SK-N-SH (cell line): ENCODE results near the gene TANC1. TPM values are rescaled to one million over a fixed set of nuclear protein-coding genes. Genes with fewer than 3 reads are reported as not detected.

Source experiments
- CTCF ChIA-PET: fragments of 300-600, 350-600 bp; formaldehyde crosslinking; extraction: SDS; loops from one replicate; lab custom pipeline; 2021; lab: Yijun Ruan, JAX
- POLR2A ChIA-PET: fragments of 350-600 bp; sonication (Branson Sonifier 250); formaldehyde crosslinking; extraction: SDS; loops from one replicate; lab custom pipeline; 2020; ENCODE audit warnings: antibody characterized with exemption, inconsistent platforms; lab: Yijun Ruan, JAX
- DNase-seq: peaks from one replicate; pipeline ENCODE4 v3.0.0; 2012
- H2AFZ ChIP-seq: fragments of 200-600 bp; sonication (generic); 2 replicates; pipeline ENCODE4 v1.8.1; 2016; ENCODE audit warnings: antibody characterized with exemption, mild to moderate bottlenecking, low read depth
- H3F3A ChIP-seq: fragments of 200-600 bp; sonication (generic); replicated peaks from 2 replicates; pipeline ENCODE3; 2016; ENCODE audit warnings: antibody characterized with exemption, mild to moderate bottlenecking; ENCODE audit not compliant: insufficient read depth
- H3K27ac ChIP-seq, 2 experiments: fragments of 200-500 bp in 1 of 2; fragments of 200-600 bp in 1 of 2; sonication (Bioruptor generic) in 1 of 2; sonication (generic), shearing (Covaris generic) in 1 of 2; 2 replicates each; pipeline versions ENCODE4 v1.5.1 to v1.6.1; 2014 to 2016; ENCODE audit warnings: low read depth in 2 of 2, inconsistent platforms in 1 of 2, low read length in 1 of 2, mild to moderate bottlenecking in 1 of 2, mixed read lengths in 1 of 2
- H3K27me3 ChIP-seq: fragments of 200-600 bp; sonication (generic), shearing (Covaris generic); 2 replicates; pipeline ENCODE4 v1.6.1; 2016; ENCODE audit warnings: mixed run types; ENCODE audit not compliant: insufficient read depth
- H3K36me3 ChIP-seq, 2 experiments: fragments of 200-500 bp in 1 of 2; fragments of 200-600 bp in 1 of 2; sonication (Bioruptor generic) in 1 of 2; sonication (generic) in 1 of 2; replicated peaks in 1 of 2; 2 replicates each; pipeline versions ENCODE3 to v1.5.1; 2014 to 2016; ENCODE audit warnings: low read length in 1 of 2, mild to moderate bottlenecking in 1 of 2; ENCODE audit not compliant: insufficient read depth in 2 of 2, control insufficient read depth in 1 of 2
- H3K4me1 ChIP-seq, 2 experiments: fragments of 200-500 bp in 1 of 2; fragments of 200-600 bp in 1 of 2; sonication (Bioruptor generic) in 1 of 2; sonication (generic), shearing (Covaris generic) in 1 of 2; 2 replicates each; pipeline versions ENCODE4 v1.5.1 to v1.6.1; 2014 to 2016; ENCODE audit warnings: low read depth in 1 of 2, low read length in 1 of 2, mixed run types in 1 of 2; ENCODE audit not compliant: insufficient read depth in 2 of 2, control insufficient read depth in 1 of 2
- H3K4me2 ChIP-seq: fragments of 200-600 bp; sonication (generic), shearing (Covaris generic); 2 replicates; pipeline ENCODE4 v1.6.1; 2017; ENCODE audit warnings: mixed run types
- H3K4me3 ChIP-seq, 2 experiments: fragments of 200-500 bp in 1 of 2; fragments of 200-600 bp in 1 of 2; sonication (Bioruptor generic) in 1 of 2; sonication (generic), shearing (Covaris generic) in 1 of 2; 2 replicates each; pipeline versions ENCODE4 v1.5.1 to v1.8.1; 2014 to 2016; ENCODE audit warnings: low read depth in 2 of 2, inconsistent platforms in 1 of 2, low read length in 1 of 2, mild to moderate bottlenecking in 1 of 2, mixed read lengths in 1 of 2, moderate library complexity in 1 of 2
- H3K79me2 ChIP-seq: fragments of 200-600 bp; sonication (generic); 2 replicates; pipeline ENCODE4 v1.8.1; 2017; ENCODE audit warnings: mild to moderate bottlenecking; ENCODE audit not compliant: insufficient read depth
- H3K9ac ChIP-seq: fragments of 200-600 bp; sonication (generic); 2 replicates; pipeline ENCODE4 v1.6.1; 2017; ENCODE audit warnings: mixed run types
- H3K9me2 ChIP-seq: fragments of 200-600 bp; sonication (generic); 2 replicates; pipeline ENCODE4 v1.6.1; 2017; ENCODE audit warnings: mixed run types
- H3K9me3 ChIP-seq: fragments of 200-600 bp; sonication (generic); 2 replicates; pipeline ENCODE4 v1.6.1; 2017; ENCODE audit warnings: mixed run types, mild to moderate bottlenecking, moderate library complexity
- H4K20me1 ChIP-seq: fragments of 200-600 bp; sonication (generic); 2 replicates; pipeline ENCODE4 v1.6.1; 2017; ENCODE audit warnings: mild to moderate bottlenecking, mixed run types; ENCODE audit not compliant: insufficient read depth
- CHD2 ChIP-seq: fragments of 150-350 bp; IDR thresholded peaks from 2 replicates; pipeline ENCODE4 v1.6.1; 2018; ENCODE audit warnings: low read length; ENCODE audit not compliant: partially characterized antibody
- MEF2A ChIP-seq: IDR thresholded peaks from 2 replicates; pipeline ENCODE4 v1.4.0; 2012; ENCODE audit warnings: low read depth, borderline replicate concordance
- NRF1 ChIP-seq: IDR thresholded peaks from 2 replicates; pipeline ENCODE4 v1.6.1; 2012; ENCODE audit warnings: low read depth, mild to moderate bottlenecking, low read length
- RXRA ChIP-seq: IDR thresholded peaks from 2 replicates; pipeline ENCODE4 v1.4.0; 2012; ENCODE audit warnings: low read depth, mild to moderate bottlenecking, borderline replicate concordance
- WGBS: methylation state at CpG from one replicate; pipeline ENCODE4 v1.1.6; 2017; ENCODE audit warnings: low lambda C conversion rate; 5-methylcytosine and 5-hydroxymethylcytosine counted together
- polyA plus RNA-seq, 3 experiments: library from polyadenylated mRNA; depleted of rRNA; stranded (reverse); fragments of >200 nt; gene quantifications; 2 replicates each; pipeline ENCODE4 v1.2.3, GENCODE V29; 2012
- TF ChIP-seq, protein P1 (sequence below): IDR thresholded peaks from 2 replicates; pipeline ENCODE4 v1.6.1; 2012; ENCODE audit warnings: mild to moderate bottlenecking, low read depth, low read length, moderate library complexity
- TF ChIP-seq, protein P2 (sequence below): IDR thresholded peaks from 2 replicates; pipeline ENCODE4 v1.4.0; 2012; ENCODE audit warnings: low read depth, borderline replicate concordance
- TF ChIP-seq, protein P3 (sequence below): IDR thresholded peaks from 2 replicates; pipeline ENCODE4; 2012

The TANC1 gene
- polyA plus RNA-seq, 1 of the 3 experiments (the other 2 are of a cell fraction), result 19.2 TPM

DNA sequence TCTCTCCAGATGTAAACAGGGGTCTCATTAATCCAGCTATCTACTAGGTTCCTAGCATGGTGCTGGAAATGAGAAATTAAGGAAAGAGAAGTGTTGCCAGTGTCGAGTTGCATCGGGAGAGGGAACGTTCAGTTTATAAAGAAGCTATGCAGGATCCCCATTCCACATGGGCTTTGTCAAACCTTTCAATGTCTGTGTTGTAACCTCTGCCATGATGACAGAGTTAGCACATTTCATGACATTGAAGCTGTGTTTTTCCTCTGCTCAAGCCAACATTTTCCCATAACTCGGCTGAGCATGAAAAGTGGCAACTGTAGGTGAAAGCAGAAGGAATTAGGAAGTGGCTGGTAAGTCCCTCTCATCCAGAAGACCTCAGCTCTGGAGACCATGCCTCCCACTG lies 184.6 kb downstream of the TANC1 start (continued):
- TF ChIP-seq, protein P1, sequence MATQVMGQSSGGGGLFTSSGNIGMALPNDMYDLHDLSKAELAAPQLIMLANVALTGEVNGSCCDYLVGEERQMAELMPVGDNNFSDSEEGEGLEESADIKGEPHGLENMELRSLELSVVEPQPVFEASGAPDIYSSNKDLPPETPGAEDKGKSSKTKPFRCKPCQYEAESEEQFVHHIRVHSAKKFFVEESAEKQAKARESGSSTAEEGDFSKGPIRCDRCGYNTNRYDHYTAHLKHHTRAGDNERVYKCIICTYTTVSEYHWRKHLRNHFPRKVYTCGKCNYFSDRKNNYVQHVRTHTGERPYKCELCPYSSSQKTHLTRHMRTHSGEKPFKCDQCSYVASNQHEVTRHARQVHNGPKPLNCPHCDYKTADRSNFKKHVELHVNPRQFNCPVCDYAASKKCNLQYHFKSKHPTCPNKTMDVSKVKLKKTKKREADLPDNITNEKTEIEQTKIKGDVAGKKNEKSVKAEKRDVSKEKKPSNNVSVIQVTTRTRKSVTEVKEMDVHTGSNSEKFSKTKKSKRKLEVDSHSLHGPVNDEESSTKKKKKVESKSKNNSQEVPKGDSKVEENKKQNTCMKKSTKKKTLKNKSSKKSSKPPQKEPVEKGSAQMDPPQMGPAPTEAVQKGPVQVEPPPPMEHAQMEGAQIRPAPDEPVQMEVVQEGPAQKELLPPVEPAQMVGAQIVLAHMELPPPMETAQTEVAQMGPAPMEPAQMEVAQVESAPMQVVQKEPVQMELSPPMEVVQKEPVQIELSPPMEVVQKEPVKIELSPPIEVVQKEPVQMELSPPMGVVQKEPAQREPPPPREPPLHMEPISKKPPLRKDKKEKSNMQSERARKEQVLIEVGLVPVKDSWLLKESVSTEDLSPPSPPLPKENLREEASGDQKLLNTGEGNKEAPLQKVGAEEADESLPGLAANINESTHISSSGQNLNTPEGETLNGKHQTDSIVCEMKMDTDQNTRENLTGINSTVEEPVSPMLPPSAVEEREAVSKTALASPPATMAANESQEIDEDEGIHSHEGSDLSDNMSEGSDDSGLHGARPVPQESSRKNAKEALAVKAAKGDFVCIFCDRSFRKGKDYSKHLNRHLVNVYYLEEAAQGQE, result no peak
- TF ChIP-seq, all 33 proteins: peak for 0

DNA sequence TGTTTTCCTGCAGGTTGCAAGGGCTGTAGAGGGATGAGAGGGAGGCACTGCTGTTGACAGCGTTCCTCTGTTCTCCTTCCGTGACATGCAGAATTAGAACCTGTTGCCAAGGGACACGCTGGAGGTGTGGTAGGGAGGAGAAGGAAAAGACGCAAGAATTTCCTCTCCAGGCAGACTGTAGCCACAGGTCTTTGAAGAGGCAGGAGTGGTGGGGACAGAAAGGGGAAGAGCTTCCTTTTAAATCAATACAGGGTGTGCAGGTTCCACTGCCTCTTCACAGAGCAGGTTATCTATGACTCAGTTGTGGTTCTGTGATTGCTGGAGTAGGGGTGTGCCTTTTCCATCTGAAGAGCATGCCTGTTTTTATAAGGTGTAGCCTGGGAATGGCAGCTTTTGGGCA lies 185.0 kb downstream of the TANC1 start:
- Histone ChIP-seq H3K4me2 (no peak overlapping the region), H3K4me1 (peaks cover 4 to 6% of the 10 kb centered on the region in 2 experiments; a peak in 2 of 4 replicates), H3K9ac (no peak overlapping the region), H4K20me1 (no peaks in the 10 kb centered on the region), H3K79me2 (no peaks in the 10 kb centered on the region), H3K9me2 (no peaks in the 10 kb centered on the region), H3K27me3 (no peaks in the 10 kb centered on the region), H3K27ac (no peak overlapping the region), H2AFZ (no peak overlapping the region), H3K4me3 (no peak overlapping the region), H3K9me3 (no peaks in the 10 kb centered on the region), H3K36me3 (peaks cover 10 to 64% of the 10 kb centered on the region in 2 experiments), H3F3A (no peaks in the 10 kb centered on the region)
- 98% methylated on average over 4 of the region's 4 CpGs for WGBS
- DNase-seq, result no peak
- ChIA-PET POLR2A (no interaction called here), CTCF (interaction anchor here (0.9 to 1.4 kb wide), 3 partner anchors 10 to 99 kb away, joined by 3 to 4 read pairs (median 3); no protein-coding TSS in a partner anchor)
- TF ChIP-seq, protein P2, sequence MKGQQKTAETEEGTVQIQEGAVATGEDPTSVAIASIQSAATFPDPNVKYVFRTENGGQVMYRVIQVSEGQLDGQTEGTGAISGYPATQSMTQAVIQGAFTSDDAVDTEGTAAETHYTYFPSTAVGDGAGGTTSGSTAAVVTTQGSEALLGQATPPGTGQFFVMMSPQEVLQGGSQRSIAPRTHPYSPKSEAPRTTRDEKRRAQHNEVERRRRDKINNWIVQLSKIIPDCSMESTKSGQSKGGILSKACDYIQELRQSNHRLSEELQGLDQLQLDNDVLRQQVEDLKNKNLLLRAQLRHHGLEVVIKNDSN, result no peak
- TF ChIP-seq MEF2A (no peak), CHD2 (no peak), RXRA (no peak), NRF1 (no peak)
- TF ChIP-seq, protein P3, sequence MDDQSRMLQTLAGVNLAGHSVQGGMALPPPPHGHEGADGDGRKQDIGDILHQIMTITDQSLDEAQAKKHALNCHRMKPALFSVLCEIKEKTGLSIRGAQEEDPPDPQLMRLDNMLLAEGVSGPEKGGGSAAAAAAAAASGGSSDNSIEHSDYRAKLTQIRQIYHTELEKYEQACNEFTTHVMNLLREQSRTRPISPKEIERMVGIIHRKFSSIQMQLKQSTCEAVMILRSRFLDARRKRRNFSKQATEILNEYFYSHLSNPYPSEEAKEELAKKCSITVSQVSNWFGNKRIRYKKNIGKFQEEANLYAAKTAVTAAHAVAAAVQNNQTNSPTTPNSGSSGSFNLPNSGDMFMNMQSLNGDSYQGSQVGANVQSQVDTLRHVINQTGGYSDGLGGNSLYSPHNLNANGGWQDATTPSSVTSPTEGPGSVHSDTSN, result no peak
- TF ChIP-seq, protein P1, result no peak
